RPMI7951 (cell line): ENCODE measurements around the gene SHE. TPM values are rescaled to one million over a fixed set of nuclear protein-coding genes. Genes with fewer than 3 reads are reported as not detected.
A peak's percentile ranks its signal among the peaks of the same experiment; 100 is the strongest.
"Not testable (repeated sequence)": the region's sequence is repeated elsewhere in the genome, so short reads cannot be mapped to it uniquely, and the experiment has no call there.

ENCODE experiments used
- DNase-seq: peaks from one replicate; pipeline ENCODE4 v3.0.0-alpha.2; 2012; ENCODE audit warnings: low read depth
- total RNA-seq: library from RNA; depleted of rRNA; stranded (reverse); fragments of >200 nt; shearing (Covaris generic); gene quantifications from 2 replicates; pipeline ENCODE4 v1.2.3, GENCODE V29; 2014

SHE gene
- total RNA-seq, 1 experiment from 2014 or later, result not detected

GRCh38 chr1:154514066-154514553 is 11.9 kb upstream of the SHE start:
- DNase-seq, result no peak

- DNase-seq, result no peak
Observed at GRCh38 chr1:154512760-154513159, 10.5 kb upstream of the SHE start.

GRCh38 chr1:154503898-154504297 is 1.7 kb upstream of the SHE start:
- no peak for DNase-seq

- DNase-seq, result no peak
Observed at GRCh38 chr1:154502744-154503115, 518 bp upstream of the SHE start.

GRCh38 chr1:154501423-154502065 is 668 bp downstream of the SHE start:
- no peak for DNase-seq

GRCh38 chr1:154500533-154500932 is 1.7 kb downstream of the SHE start:
- DNase-seq, result no peak

- DNase-seq, result no peak
Observed at GRCh38 chr1:154499446-154499845, 2.8 kb downstream of the SHE start.

GRCh38 chr1:154497026-154497806 is 5.0 kb downstream of the SHE start:
- no peak for DNase-seq

- DNase-seq, result no peak
Observed at GRCh38 chr1:154496383-154496782, 5.8 kb downstream of the SHE start.

- no peak for DNase-seq
Observed at GRCh38 chr1:154495496-154496273, 6.5 kb downstream of the SHE start.

GRCh38 chr1:154493276-154493675 is 8.9 kb downstream of the SHE start:
- DNase-seq, result no peak

GRCh38 chr1:154492115-154492514 is 10.1 kb downstream of the SHE start:
- no peak for DNase-seq

- DNase-seq, result no peak
Observed at GRCh38 chr1:154490317-154490716, 11.9 kb downstream of the SHE start.

- no peak for DNase-seq
Observed at GRCh38 chr1:154489695-154490274, 12.4 kb downstream of the SHE start.

GRCh38 chr1:154488922-154489321 is 13.3 kb downstream of the SHE start:
- DNase-seq, result no peak

- DNase-seq, result not testable (repeated sequence)
Observed at GRCh38 chr1:154486756-154487155, 15.5 kb downstream of the SHE start.

- DNase-seq, result no peak
Observed at GRCh38 chr1:154485910-154486496, 16.2 kb downstream of the SHE start.

GRCh38 chr1:154485106-154485505 is 17.1 kb downstream of the SHE start:
- no peak for DNase-seq

- peak; percentile 58 for DNase-seq
Observed at GRCh38 chr1:154483941-154484803, 18.0 kb downstream of the SHE start.

GRCh38 chr1:154481053-154481452 is 21.2 kb downstream of the SHE start:
- DNase-seq, result no peak
